ENCODE results near the gene GGTLC1. TPM values are rescaled to one million over a fixed set of nuclear protein-coding genes. Genes with fewer than 3 reads are reported as not detected.
"Not testable (repeated sequence)": the region's sequence is repeated elsewhere in the genome, so short reads cannot be mapped to it uniquely, and the experiment has no call there.

GGTLC1 gene
- total RNA-seq, 1 experiment from 2014 or later = not detected

- not testable (repeated sequence) for DNase-seq (ENCODE audit: low spot score)
Observed at GRCh38 chr20:23994001-23994633, 5.5 kb upstream of the GGTLC1 start.

- not testable (repeated sequence) for DNase-seq (ENCODE audit: low spot score)
Observed at GRCh38 chr20:23993440-23993839, 4.9 kb upstream of the GGTLC1 start.

- DNase-seq (ENCODE audit: low spot score) = not testable (repeated sequence)
Observed at GRCh38 chr20:23990296-23990695, 1.7 kb upstream of the GGTLC1 start.

GRCh38 chr20:23988966-23989365, 387 bp upstream of the GGTLC1 start:
- not testable (repeated sequence) for DNase-seq (ENCODE audit: low spot score)

- DNase-seq (ENCODE audit: low spot score) = not testable (repeated sequence)
Observed at GRCh38 chr20:23986716-23987115, 1.9 kb downstream of the GGTLC1 start.

- DNase-seq (ENCODE audit: low spot score) = not testable (repeated sequence)
Observed at GRCh38 chr20:23986310-23986709, 2.3 kb downstream of the GGTLC1 start.

GRCh38 chr20:23985790-23986225, 2.8 kb downstream of the GGTLC1 start:
- not testable (repeated sequence) for DNase-seq (ENCODE audit: low spot score)

GRCh38 chr20:23985066-23985789, 3.4 kb downstream of the GGTLC1 start:
- DNase-seq (ENCODE audit: low spot score) = not testable (repeated sequence)

GRCh38 chr20:23984476-23985023, 4.0 kb downstream of the GGTLC1 start:
- DNase-seq (ENCODE audit: low spot score) = not testable (repeated sequence)

GRCh38 chr20:23982112-23983018, 6.2 kb downstream of the GGTLC1 start:
- peak; percentile 8 for DNase-seq (ENCODE audit: low spot score)

GRCh38 chr20:23981526-23981925, 7.1 kb downstream of the GGTLC1 start:
- not testable (repeated sequence) for DNase-seq (ENCODE audit: low spot score)

GRCh38 chr20:23981014-23981413, 7.6 kb downstream of the GGTLC1 start:
- DNase-seq (ENCODE audit: low spot score) = not testable (repeated sequence)

GRCh38 chr20:23979899-23980811, 8.4 kb downstream of the GGTLC1 start:
- not testable (repeated sequence) for DNase-seq (ENCODE audit: low spot score)

- not testable (repeated sequence) for DNase-seq (ENCODE audit: low spot score)
Observed at GRCh38 chr20:23979380-23979779, 9.2 kb downstream of the GGTLC1 start.

- not testable (repeated sequence) for DNase-seq (ENCODE audit: low spot score)
Observed at GRCh38 chr20:23978457-23978856, 10.1 kb downstream of the GGTLC1 start.

- no peak for DNase-seq (ENCODE audit: low spot score)
Observed at GRCh38 chr20:23974966-23975365, 13.6 kb downstream of the GGTLC1 start.

GRCh38 chr20:23971310-23971709, 17.3 kb downstream of the GGTLC1 start:
- no peak for DNase-seq (ENCODE audit: low spot score)

- no peak for DNase-seq (ENCODE audit: low spot score)
Observed at GRCh38 chr20:23970049-23970448, 18.5 kb downstream of the GGTLC1 start.

GRCh38 chr20:23967616-23967979, 21.0 kb downstream of the GGTLC1 start:
- DNase-seq (ENCODE audit: low spot score) = no peak

- no peak for DNase-seq (ENCODE audit: low spot score)
Observed at GRCh38 chr20:23966927-23967615, 21.5 kb downstream of the GGTLC1 start.

Data from HT-29 (cell line).